Adipocyte (in vitro differentiated cells): Measurements from ENCODE around the gene CPXM2.
A peak's percentile ranks its signal among the peaks of the same experiment; 100 is the strongest.

Experiments
- DNase-seq: peaks from one replicate; pipeline ENCODE4 v3.0.0-alpha.2; 2015; ENCODE audit warnings: low read depth
- H3K27me3 ChIP-seq: replicated peaks from 2 replicates; pipeline ENCODE4 v1.7.0; 2013; ENCODE audit warnings: mild to moderate bottlenecking, low read length, moderate library complexity; ENCODE audit not compliant: control insufficient read depth, insufficient read depth
- H3K36me3 ChIP-seq: 2 replicates; pipeline ENCODE4 v1.7.0; 2013; ENCODE audit warnings: low read length, mild to moderate bottlenecking, moderate library complexity; ENCODE audit not compliant: control insufficient read depth, insufficient read depth, severe bottlenecking
- H3K4me1 ChIP-seq: 2 replicates; pipeline ENCODE4 v1.7.0; 2013; ENCODE audit warnings: mild to moderate bottlenecking, low read length, moderate library complexity; ENCODE audit not compliant: control insufficient read depth, insufficient read depth
- H3K4me3 ChIP-seq: 2 replicates; pipeline ENCODE4 v1.7.0; 2013; ENCODE audit warnings: mild to moderate bottlenecking, low read length, moderate library complexity
- H3K9ac ChIP-seq: 2 replicates; pipeline ENCODE4 v1.7.0; 2013; ENCODE audit warnings: mild to moderate bottlenecking, low read length, moderate library complexity
- H3K9me3 ChIP-seq: 2 replicates; pipeline ENCODE4 v1.7.0; 2013; ENCODE audit warnings: mild to moderate bottlenecking, low read length, moderate library complexity; ENCODE audit not compliant: control insufficient read depth

CPXM2 gene

DNA sequence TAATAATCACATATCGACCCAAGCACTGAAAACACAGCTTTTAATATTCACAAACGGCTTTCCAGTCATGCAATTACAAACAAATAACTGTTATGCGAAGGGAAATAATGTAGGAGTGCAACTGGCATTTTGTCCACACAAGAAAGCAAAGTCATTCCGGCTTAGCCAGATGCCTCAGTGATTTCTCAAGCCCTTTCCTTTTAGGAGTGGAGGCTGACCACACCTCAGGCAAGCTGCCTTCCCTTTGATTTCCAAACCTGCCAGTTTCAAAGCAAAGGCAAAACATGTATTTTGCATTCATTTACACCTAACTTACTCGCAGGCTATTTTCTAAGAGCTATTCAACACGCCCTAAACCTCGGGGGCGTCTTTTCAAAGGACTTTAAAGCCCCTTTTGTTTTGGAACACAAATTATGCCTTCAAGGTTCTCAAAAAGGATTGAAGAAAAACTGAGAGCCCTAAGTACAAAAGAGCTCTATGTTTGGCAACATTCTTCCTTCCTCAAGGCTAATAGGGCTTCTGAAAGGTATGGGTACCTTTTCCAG lies 109.6 kb downstream of the CPXM2 start:
- Histone ChIP-seq H3K9ac (no peak overlapping the region), H3K4me3 (no peak overlapping the region), H3K9me3 (no peaks in the 10 kb centered on the region), H3K27me3 (peaks cover 1% of the 10 kb centered on the region), H3K4me1 (no peaks in the 10 kb centered on the region), H3K36me3 (no peaks in the 10 kb centered on the region)
- peak; percentile 51 for DNase-seq

GRCh38 chr10:123781324-123781900 lies 110.2 kb downstream of the CPXM2 start:
- H3K4me3 ChIP-seq = no peak overlapping the region
- H3K4me1 ChIP-seq = no peaks in the 10 kb centered on the region
- H3K27me3 ChIP-seq = no peaks in the 10 kb centered on the region
- DNase-seq = no peak
- H3K9me3 ChIP-seq = no peaks in the 10 kb centered on the region
- H3K9ac ChIP-seq = no peak overlapping the region
- H3K36me3 ChIP-seq = no peaks in the 10 kb centered on the region

DNA sequence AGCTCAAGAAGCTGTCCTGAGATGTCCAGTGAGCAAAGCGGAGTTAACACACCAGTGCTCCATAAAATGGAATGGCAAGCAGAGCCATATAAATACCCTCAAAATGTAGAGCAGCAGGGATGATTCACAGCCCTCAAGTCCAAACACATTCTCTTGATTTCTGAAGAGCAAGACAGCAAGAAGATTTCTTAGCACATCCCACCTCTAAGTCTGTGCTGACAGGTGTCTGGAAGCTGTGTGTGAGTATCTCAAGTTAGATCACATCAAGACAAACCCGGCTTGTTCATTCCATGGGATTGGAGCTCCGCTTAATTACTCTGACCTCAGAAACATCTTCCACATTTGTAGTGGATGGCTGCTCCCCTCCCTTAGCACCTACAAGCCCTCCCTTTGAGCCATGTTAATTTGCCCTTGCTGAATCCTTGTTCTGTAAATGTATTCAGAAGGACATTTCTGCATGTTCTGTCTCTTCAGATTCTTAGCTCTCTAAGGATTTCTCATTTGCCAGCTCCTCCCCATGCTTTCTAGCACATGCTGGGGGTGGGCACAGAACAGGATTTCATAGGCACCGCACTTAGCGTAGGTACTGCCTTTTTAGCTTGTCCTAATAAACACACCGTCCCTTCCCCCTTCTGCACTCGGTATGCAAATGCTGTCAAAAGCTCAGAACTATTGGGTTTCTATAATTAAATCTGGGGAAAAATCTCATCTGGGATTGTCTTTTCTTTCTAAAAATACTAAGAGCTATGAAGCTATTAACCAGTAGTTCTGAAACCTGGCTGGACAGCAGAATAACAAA lies 112.7 kb downstream of the CPXM2 start:
- no peak for DNase-seq
- no peaks in the 10 kb centered on the region for H3K27me3 ChIP-seq
- H3K36me3 ChIP-seq = no peaks in the 10 kb centered on the region
- no peaks in the 10 kb centered on the region for H3K9me3 ChIP-seq
- H3K4me3 ChIP-seq = no peak overlapping the region
- no peaks in the 10 kb centered on the region for H3K4me1 ChIP-seq
- H3K9ac ChIP-seq = no peak overlapping the region

DNA sequence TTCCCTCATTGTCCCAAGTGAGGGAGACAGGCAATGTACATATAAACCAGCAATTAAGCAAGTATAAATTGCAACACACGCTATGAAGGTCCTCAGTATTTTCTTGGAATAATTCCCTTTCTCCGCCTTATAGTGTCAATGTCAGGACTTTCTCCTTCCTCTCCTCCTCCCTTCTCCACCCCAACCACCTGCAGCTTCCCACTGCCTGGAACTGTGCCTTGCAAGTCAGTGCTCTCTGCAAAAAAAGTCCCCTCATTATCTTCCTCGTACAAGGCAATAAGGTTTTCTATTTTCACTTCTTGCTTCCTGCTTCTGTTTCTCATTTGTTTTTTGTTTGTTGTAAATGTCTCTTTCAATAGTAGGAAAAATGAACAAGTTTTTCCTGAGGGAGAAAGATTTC lies 113.7 kb downstream of the CPXM2 start:
- DNase-seq = no peak
- no peak overlapping the region for H3K9ac ChIP-seq
- H3K4me3 ChIP-seq = no peak overlapping the region
- no peaks in the 10 kb centered on the region for H3K9me3 ChIP-seq
- no peaks in the 10 kb centered on the region for H3K36me3 ChIP-seq
- H3K27me3 ChIP-seq = no peaks in the 10 kb centered on the region
- H3K4me1 ChIP-seq = no peaks in the 10 kb centered on the region

DNA sequence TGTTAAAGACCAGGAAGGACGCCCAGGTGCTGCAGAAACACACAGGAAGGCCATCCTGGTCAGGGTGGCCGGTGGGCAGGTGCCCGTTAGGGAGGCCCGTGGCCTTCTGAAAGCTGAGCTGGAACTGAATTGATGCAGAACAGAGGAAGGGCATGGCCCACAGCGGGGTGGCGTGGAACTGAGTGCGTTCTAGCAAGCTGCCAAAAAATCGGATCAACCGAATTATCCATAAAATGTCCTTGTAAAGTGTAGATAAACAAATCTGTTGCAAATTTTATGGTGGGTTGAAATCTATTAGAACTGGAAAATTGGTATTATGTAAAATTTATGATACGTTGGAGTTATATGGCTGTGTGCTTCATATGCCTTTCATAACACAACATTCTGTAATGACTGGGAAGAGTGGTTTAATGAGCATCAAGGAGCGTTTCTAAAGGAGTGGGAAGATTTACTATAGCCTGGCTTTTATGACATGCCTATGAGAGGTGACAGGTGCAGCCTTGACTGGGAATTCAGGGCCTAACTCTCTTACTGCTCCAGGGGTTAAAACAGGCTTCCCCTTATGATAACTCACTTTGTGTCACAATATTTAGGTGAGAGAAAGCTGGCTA lies 117.4 kb downstream of the CPXM2 start:
- Histone ChIP-seq H3K27me3 (no peaks in the 10 kb centered on the region), H3K9ac (no peak overlapping the region), H3K9me3 (no peaks in the 10 kb centered on the region), H3K36me3 (no peaks in the 10 kb centered on the region), H3K4me3 (no peak overlapping the region), H3K4me1 (no peaks in the 10 kb centered on the region)
- DNase-seq = no peak

GRCh38 chr10:123772645-123773508 lies 118.7 kb downstream of the CPXM2 start:
- H3K9me3 ChIP-seq = no peaks in the 10 kb centered on the region
- no peaks in the 10 kb centered on the region for H3K4me1 ChIP-seq
- H3K36me3 ChIP-seq = no peaks in the 10 kb centered on the region
- H3K4me3 ChIP-seq = no peak overlapping the region
- DNase-seq = no peak
- no peak overlapping the region for H3K9ac ChIP-seq
- no peaks in the 10 kb centered on the region for H3K27me3 ChIP-seq

DNA sequence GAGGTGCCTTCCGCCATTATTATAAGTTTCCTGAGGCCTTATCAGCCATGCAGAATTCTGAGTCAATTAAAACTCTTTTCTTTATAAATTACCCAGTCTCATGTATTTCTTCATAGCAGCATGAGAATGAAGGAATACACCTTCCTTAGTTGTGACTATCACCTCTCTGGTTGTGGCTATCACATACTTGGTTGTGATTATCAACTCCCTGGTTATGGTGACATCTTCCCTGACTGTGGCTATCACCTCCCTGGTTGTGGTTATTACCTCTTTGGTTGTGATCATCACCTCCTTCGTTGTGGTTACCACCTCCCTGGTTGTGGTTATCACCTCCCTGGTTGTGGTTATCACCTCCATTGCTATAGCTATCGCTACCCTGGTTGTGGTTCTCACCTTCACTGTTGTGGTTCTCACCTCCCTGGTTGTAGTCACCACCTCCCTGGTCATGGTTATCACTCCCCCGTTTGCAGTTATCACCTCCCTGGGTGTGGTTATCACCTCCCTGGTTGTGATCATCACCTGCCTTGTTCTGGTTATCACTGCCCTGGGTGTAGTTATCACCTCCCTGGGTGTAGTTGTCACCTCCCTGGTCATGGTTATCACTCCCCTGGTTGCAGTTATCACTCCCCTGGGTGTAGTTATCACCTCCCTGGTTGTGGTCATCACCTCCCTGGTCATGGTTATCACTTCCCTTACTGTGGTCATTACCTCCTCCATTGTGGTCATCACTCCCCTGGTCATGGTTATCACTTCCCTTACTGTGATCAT lies 119.5 kb downstream of the CPXM2 start:
- DNase-seq = no peak
- Histone ChIP-seq H3K9me3 (no peaks in the 10 kb centered on the region), H3K27me3 (no peaks in the 10 kb centered on the region), H3K4me3 (no peak overlapping the region), H3K4me1 (no peaks in the 10 kb centered on the region), H3K36me3 (no peaks in the 10 kb centered on the region), H3K9ac (no peak overlapping the region)

DNA sequence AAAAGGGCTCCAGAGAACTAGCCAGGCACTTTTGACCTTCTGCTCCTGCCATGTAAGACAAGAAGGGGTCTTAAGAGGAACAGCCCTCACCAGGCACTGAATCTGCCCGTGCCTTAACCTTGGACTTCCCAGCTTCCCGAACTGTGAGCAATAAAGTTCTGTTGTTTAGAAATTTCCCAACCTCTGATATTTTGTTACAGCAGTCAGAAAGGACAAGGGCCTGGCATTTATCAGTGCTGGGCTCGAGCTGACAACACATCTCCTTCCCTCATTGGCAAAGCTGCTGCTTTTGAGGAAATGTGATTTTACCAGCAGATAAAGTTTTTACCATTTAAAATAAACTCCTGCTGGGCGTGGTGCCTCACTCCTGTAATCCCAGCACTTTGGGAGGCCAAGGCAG lies 122.0 kb downstream of the CPXM2 start:
- Histone ChIP-seq H3K9ac (no peak overlapping the region), H3K27me3 (no peaks in the 10 kb centered on the region), H3K4me3 (no peak overlapping the region), H3K4me1 (peaks cover 8% of the 10 kb centered on the region), H3K36me3 (no peaks in the 10 kb centered on the region), H3K9me3 (no peaks in the 10 kb centered on the region)
- peak; percentile 65 for DNase-seq

GRCh38 chr10:123766761-123767160 lies 124.8 kb downstream of the CPXM2 start:
- Histone ChIP-seq H3K9me3 (no peaks in the 10 kb centered on the region), H3K9ac (no peak overlapping the region), H3K4me3 (no peak overlapping the region), H3K27me3 (no peaks in the 10 kb centered on the region), H3K4me1 (peaks cover 8% of the 10 kb centered on the region), H3K36me3 (no peaks in the 10 kb centered on the region)
- DNase-seq = peak; percentile 8

GRCh38 chr10:123766012-123766411 lies 125.6 kb downstream of the CPXM2 start:
- Histone ChIP-seq H3K4me1 (peaks cover 8% of the 10 kb centered on the region), H3K4me3 (no peak overlapping the region), H3K9me3 (no peaks in the 10 kb centered on the region), H3K36me3 (no peaks in the 10 kb centered on the region), H3K27me3 (no peaks in the 10 kb centered on the region), H3K9ac (no peak overlapping the region)
- DNase-seq = no peak
